ENCODE results near the gene PCBP2.

Gene PCBP2

GRCh38 chr12:53489242-53489864, 37.5 kb downstream of the PCBP2 start:
- TF ChIP-seq CTCF (IDR thresholded peaks at IDR 0.05; ENCODE audit: low read depth, low read length) = no peak
- no peak overlapping the region for H3K4me3 ChIP-seq (replicated peaks in 1 of 2; ENCODE audit: low read depth in 2 of 2, low read length in 2 of 2)
- no peak for DNase-seq (ENCODE audit: low read depth in 2 of 2)

GRCh38 chr12:53492188-53492587, 40.3 kb downstream of the PCBP2 start:
- TF ChIP-seq CTCF (IDR thresholded peaks at IDR 0.05; ENCODE audit: low read depth, low read length) = no peak
- H3K4me3 ChIP-seq (replicated peaks in 1 of 2; ENCODE audit: low read depth in 2 of 2, low read length in 2 of 2) = peak overlapping the region; percentile 1 to 56
- no peak for DNase-seq (ENCODE audit: low read depth in 2 of 2)

- peak; percentile 86 to 95 for DNase-seq (ENCODE audit: low read depth in 2 of 2)
- TF ChIP-seq CTCF (IDR thresholded peaks at IDR 0.05; ENCODE audit: low read depth, low read length) = no peak
- peak overlapping the region; percentile 40 to 56 for H3K4me3 ChIP-seq (replicated peaks in 1 of 2; ENCODE audit: low read depth in 2 of 2, low read length in 2 of 2)
Observed at GRCh38 chr12:53492830-53493609, 41.1 kb downstream of the PCBP2 start.

- TF ChIP-seq CTCF (IDR thresholded peaks at IDR 0.05; ENCODE audit: low read depth, low read length) = no peak
- DNase-seq (ENCODE audit: low read depth in 2 of 2) = no peak
- H3K4me3 ChIP-seq (replicated peaks in 1 of 2; ENCODE audit: low read depth in 2 of 2, low read length in 2 of 2) = peak overlapping the region; percentile 30 to 56
Observed at GRCh38 chr12:53493610-53494391, 41.9 kb downstream of the PCBP2 start.

- peak overlapping the region in 1 of 2 donors; percentile 11 for H3K4me3 ChIP-seq (replicated peaks in 1 of 2; ENCODE audit: low read depth in 2 of 2, low read length in 2 of 2)
- no peak for TF ChIP-seq CTCF (IDR thresholded peaks at IDR 0.05; ENCODE audit: low read depth, low read length)
Observed at GRCh38 chr12:53495903-53496751, 44.2 kb downstream of the PCBP2 start.

GRCh38 chr12:53496752-53497032, 44.8 kb downstream of the PCBP2 start:
- no peak for DNase-seq (ENCODE audit: low read depth in 2 of 2)
- TF ChIP-seq CTCF (IDR thresholded peaks at IDR 0.05; ENCODE audit: low read depth, low read length) = no peak
- peak overlapping the region in 1 of 2 donors; percentile 11 for H3K4me3 ChIP-seq (replicated peaks in 1 of 2; ENCODE audit: low read depth in 2 of 2, low read length in 2 of 2)

More at GRCh38 chr12:53495903-53496751, 44.2 kb downstream of the PCBP2 start:
- peak; percentile 71 to 93 for DNase-seq (ENCODE audit: low read depth in 2 of 2)

Data from cardiac fibroblast (primary cell).